Lower lobe of right lung (tissue), 2 donors: ENCODE results near the gene CLASP1. TPM values are rescaled to one million over a fixed set of nuclear protein-coding genes. Genes with fewer than 3 reads are reported as not detected.

Source experiments
- ATAC-seq, 2 donors: fragments of 200-7000 bp; cut with Tn5 transposase; one replicate each; pipeline ENCODE4 v1.9.1; 2020 to 2022; ENCODE audit warnings: mild to moderate bottlenecking in 2 of 2, moderate library complexity in 2 of 2
- DNase-seq: peaks from one replicate; pipeline ENCODE4 v3.0.0-alpha.2; 2020
- H3K27ac ChIP-seq: fragments of 200-600 bp; one replicate; pipeline ENCODE4 v1.8.0; 2022
- H3K27me3 ChIP-seq: fragments of 200-600 bp; one replicate; pipeline ENCODE4 v1.8.0; 2022; ENCODE audit warnings: low read depth
- H3K36me3 ChIP-seq: fragments of 200-600 bp; one replicate; pipeline ENCODE4 v1.8.0; 2022; ENCODE audit warnings: mild to moderate bottlenecking
- H3K4me1 ChIP-seq: fragments of 200-600 bp; one replicate; pipeline ENCODE4 v1.8.0; 2022
- H3K4me3 ChIP-seq: fragments of 200-600 bp; one replicate; pipeline ENCODE4 v1.8.0; 2022; ENCODE audit warnings: mild to moderate bottlenecking
- H3K9me3 ChIP-seq: fragments of 200-600 bp; one replicate; pipeline ENCODE4 v1.8.0; 2022
- intact Hi-C: fragments of 100-400 bp; cut with DNase I; formaldehyde crosslinking; loops from one replicate; pipeline ENCODE4 v1.11.0; 2022
- total RNA-seq: library from RNA; stranded (reverse); fragmentation: NEBNext Ultra II Directional; extraction: Animal tissue kit (Norgen Biotek cat#: 25700); gene quantifications from one replicate; pipeline ENCODE4 v1.2.1, GENCODE V29; 2021
- TF ChIP-seq, protein P1 (sequence below): fragments of 200-600 bp; IDR thresholded peaks from one replicate; pipeline ENCODE4 v1.8.0; 2022; ENCODE audit warnings: antibody characterized with exemption, mild to moderate bottlenecking
- donor health status: DM: no; HTN: yes; CAD: no; lungs with severe emphysema.

The CLASP1 gene
- total RNA-seq, 1 donor from 2014 or later = 45.8 TPM

DNA sequence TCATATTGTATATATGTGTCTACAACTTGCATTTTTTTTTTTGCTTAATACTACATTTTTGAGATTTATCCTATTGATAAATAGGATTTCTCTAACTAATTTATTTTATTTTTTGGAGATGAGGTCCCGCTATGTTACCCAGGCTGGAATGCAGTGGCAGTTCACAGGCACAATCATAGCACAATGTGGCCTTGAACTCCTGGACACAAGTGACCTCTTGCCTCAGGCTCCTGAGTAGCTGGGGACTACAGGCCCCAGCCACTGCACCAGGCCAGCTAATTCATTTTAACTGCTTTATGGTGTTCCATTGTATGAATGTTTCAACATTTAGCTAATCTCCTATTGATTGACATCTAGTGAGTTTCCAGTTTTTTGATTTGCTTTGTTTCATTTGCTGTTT is 16.8 kb upstream of the CLASP1 start:
- ATAC-seq (no peak), DNase-seq (no peak)
- TF ChIP-seq, protein P1, sequence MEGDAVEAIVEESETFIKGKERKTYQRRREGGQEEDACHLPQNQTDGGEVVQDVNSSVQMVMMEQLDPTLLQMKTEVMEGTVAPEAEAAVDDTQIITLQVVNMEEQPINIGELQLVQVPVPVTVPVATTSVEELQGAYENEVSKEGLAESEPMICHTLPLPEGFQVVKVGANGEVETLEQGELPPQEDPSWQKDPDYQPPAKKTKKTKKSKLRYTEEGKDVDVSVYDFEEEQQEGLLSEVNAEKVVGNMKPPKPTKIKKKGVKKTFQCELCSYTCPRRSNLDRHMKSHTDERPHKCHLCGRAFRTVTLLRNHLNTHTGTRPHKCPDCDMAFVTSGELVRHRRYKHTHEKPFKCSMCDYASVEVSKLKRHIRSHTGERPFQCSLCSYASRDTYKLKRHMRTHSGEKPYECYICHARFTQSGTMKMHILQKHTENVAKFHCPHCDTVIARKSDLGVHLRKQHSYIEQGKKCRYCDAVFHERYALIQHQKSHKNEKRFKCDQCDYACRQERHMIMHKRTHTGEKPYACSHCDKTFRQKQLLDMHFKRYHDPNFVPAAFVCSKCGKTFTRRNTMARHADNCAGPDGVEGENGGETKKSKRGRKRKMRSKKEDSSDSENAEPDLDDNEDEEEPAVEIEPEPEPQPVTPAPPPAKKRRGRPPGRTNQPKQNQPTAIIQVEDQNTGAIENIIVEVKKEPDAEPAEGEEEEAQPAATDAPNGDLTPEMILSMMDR = no peak
- H3K4me3 ChIP-seq = no peak overlapping the region
- no peaks in the 10 kb centered on the region for H3K9me3 ChIP-seq
- H3K27me3 ChIP-seq = no peaks in the 10 kb centered on the region
- H3K36me3 ChIP-seq = no peaks in the 10 kb centered on the region
- no peaks in the 10 kb centered on the region for H3K4me1 ChIP-seq
- no peak overlapping the region for H3K27ac ChIP-seq
- intact Hi-C loops = no loop called here

DNA sequence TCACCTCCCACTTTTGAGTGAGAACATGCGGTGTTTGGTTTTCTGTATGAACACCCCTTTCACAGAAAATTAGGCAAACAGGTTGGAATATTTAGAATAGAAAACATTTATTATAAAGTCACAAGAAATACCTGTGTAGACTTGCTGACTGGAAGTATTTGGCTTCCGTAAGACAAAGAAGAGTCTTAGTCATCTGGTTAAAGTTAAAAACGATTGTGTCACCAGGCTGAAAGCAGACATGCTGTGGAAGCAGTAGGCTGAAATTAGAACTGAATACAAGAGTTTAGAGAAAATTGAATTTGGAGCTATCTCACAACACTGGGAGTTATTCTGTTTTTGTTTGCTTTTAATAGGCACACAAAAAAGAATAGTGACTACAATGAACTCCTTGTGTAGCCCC is 16.2 kb upstream of the CLASP1 start:
- no peaks in the 10 kb centered on the region for H3K36me3 ChIP-seq
- intact Hi-C loops = no loop called here

DNA sequence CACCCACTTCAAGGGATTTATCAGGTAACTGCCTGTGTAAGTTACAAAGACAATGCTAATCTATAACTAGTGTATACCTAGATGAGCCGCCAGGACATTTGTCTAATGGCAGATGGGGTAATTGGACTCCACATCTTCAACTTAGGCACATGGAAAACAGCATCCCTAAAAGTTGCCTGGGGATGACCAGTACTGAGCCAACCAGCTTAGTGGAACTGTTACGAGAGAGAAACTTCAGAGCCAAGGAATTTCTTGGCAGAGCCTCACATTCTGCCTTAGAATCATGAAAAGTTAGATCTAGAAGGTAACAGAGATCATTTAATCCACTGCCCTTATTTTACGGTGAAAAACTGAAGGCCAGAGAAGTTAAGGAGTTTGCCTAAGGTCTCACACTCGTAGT is 15.5 kb upstream of the CLASP1 start:
- Histone ChIP-seq H3K4me1 (no peaks in the 10 kb centered on the region), H3K36me3 (no peaks in the 10 kb centered on the region), H3K4me3 (no peak overlapping the region), H3K27ac (no peak overlapping the region), H3K27me3 (no peaks in the 10 kb centered on the region), H3K9me3 (no peaks in the 10 kb centered on the region)
- DNase-seq (no peak), ATAC-seq (no peak)
- intact Hi-C loops = no loop called here
- TF ChIP-seq, protein P1 = no peak

More for the DNA sequence above, 16.2 kb upstream of the CLASP1 start:
- no peaks in the 10 kb centered on the region for H3K4me1 ChIP-seq
- no peak for ATAC-seq
- TF ChIP-seq, protein P1 = no peak
- H3K27ac ChIP-seq = no peak overlapping the region
- H3K9me3 ChIP-seq = no peaks in the 10 kb centered on the region
- no peak for DNase-seq
- no peaks in the 10 kb centered on the region for H3K27me3 ChIP-seq
- H3K4me3 ChIP-seq = no peak overlapping the region

DNA sequence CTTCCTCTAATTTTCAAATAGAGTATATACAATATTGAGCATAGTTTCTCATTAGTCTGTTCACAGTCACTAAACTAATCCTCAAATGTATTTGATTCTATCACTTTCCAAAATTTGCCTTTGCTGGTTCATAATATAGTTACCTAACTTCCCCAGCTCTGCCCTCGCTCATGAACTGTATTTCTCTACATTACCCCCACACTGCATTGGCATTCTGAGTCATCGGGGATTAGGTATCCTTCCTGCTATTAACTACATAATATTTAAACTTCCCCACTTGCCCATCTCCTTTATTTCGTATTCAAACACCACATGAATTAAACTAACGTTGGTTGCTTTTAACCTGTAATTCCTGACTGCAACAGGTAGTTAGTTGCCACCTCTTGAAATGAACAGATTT is 14.8 kb upstream of the CLASP1 start:
- intact Hi-C loops = no loop called here
- H3K27ac ChIP-seq = no peak overlapping the region
- TF ChIP-seq, protein P1 = no peak
- ATAC-seq = no peak
- no peak overlapping the region for H3K4me3 ChIP-seq
- H3K36me3 ChIP-seq = no peaks in the 10 kb centered on the region
- no peak for DNase-seq
- no peaks in the 10 kb centered on the region for H3K9me3 ChIP-seq
- no peaks in the 10 kb centered on the region for H3K4me1 ChIP-seq
- H3K27me3 ChIP-seq = no peaks in the 10 kb centered on the region

DNA sequence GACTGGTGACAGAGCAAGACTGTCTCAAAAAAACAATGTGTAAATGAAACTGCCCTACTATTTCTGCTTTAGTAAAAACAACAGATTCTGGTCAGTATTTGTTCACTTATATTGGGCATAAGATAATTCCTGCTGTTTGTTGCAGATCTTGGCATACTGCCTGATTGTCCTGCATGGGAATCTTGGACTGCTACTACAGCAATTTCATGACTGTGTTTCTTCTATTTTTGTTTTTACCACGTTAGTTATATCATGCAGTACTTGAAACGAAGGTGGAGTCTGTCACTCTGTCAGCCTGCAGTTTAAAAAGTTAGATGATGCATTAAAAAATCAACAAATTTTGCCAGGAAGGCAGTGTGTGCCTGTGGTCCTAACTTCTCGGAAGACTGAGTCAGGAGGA is 14.2 kb upstream of the CLASP1 start:
- no peak overlapping the region for H3K27ac ChIP-seq
- no peaks in the 10 kb centered on the region for H3K36me3 ChIP-seq
- TF ChIP-seq, protein P1 = no peak
- no peaks in the 10 kb centered on the region for H3K4me1 ChIP-seq
- H3K9me3 ChIP-seq = no peaks in the 10 kb centered on the region
- no peak for DNase-seq
- H3K27me3 ChIP-seq = no peaks in the 10 kb centered on the region
- intact Hi-C loops = no loop called here
- no peak overlapping the region for H3K4me3 ChIP-seq
- no peak for ATAC-seq

DNA sequence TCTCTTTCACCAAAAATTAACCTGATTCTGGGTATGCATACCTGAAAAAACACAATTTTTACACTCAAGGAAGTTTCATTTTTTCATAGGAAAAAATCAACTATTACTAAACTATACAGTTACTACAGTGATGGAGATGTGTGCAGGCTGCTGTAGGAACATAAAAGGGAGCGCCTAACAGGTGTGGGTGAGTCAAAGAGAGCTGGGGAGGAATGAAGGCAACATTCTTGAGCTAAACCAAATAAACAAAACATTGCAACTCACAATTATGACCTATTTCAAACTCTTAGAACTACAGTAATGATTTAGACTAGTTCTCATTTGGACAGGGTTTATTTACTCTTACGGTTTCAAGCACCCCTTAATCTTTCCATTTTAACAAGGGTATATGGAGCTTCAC is 13.4 kb upstream of the CLASP1 start:
- TF ChIP-seq, protein P1 = no peak
- H3K36me3 ChIP-seq = no peaks in the 10 kb centered on the region
- no peaks in the 10 kb centered on the region for H3K27me3 ChIP-seq
- H3K4me1 ChIP-seq = no peaks in the 10 kb centered on the region
- H3K9me3 ChIP-seq = no peaks in the 10 kb centered on the region
- no peak overlapping the region for H3K4me3 ChIP-seq
- DNase-seq (no peak), ATAC-seq (no peak)
- no peak overlapping the region for H3K27ac ChIP-seq
- intact Hi-C loops = no loop called here
